Psoas muscle (tissue), 8 donors: Measurements from ENCODE around the gene SP7. TPM values are rescaled to one million over a fixed set of nuclear protein-coding genes. Genes with fewer than 3 reads are reported as not detected.

Experiments used
- ATAC-seq, 4 donors: fragments of 200-7000 bp; cut with Tn5 transposase; one replicate each; pipeline ENCODE4 v1.9.1; 2020; ENCODE audit warnings: moderate library complexity in 3 of 4, mild to moderate bottlenecking in 2 of 4
- DNase-seq, 2 donors: peaks; one replicate each; pipeline ENCODE4 v3.0.0-alpha.2; 2020
- H3K27ac ChIP-seq: fragments of 200-600 bp; one replicate; pipeline ENCODE4 v1.8.0; 2022
- H3K27me3 ChIP-seq, 3 donors: fragments of 200-600 bp in 1 of 3; one replicate each; pipeline versions ENCODE4 v1.6.1 to v1.8.0; 2013 to 2022; ENCODE audit warnings: low read length in 2 of 3, mild to moderate bottlenecking in 2 of 3, moderate library complexity in 1 of 3; ENCODE audit not compliant: insufficient read depth in 3 of 3
- H3K36me3 ChIP-seq, 2 donors: fragments of 200-600 bp in 1 of 2; one replicate each; pipeline versions ENCODE4 v1.6.1 to v1.8.0; 2013 to 2022; ENCODE audit warnings: low read depth in 1 of 2, mild to moderate bottlenecking in 1 of 2, moderate library complexity in 1 of 2; ENCODE audit not compliant: insufficient read depth in 1 of 2
- H3K4me1 ChIP-seq: fragments of 200-600 bp; one replicate; pipeline ENCODE4 v1.8.0; 2022
- H3K4me3 ChIP-seq: fragments of 200-600 bp; one replicate; pipeline ENCODE4 v1.8.0; 2022; ENCODE audit warnings: mild to moderate bottlenecking
- H3K9me3 ChIP-seq: fragments of 200-600 bp; one replicate; pipeline ENCODE4 v1.8.0; 2022
- WGBS, 3 donors: extraction: QIAGEN DNeasy Blood & Tissue Kit; methylation state at CpG; one replicate each; pipeline versions ENCODE4 v1.1.6 to v1.1.7; 2013; 5-methylcytosine and 5-hydroxymethylcytosine counted together
- intact Hi-C, 2 donors: fragments of 100-400 bp; cut with DNase I; formaldehyde crosslinking; loops; one replicate each; pipeline versions ENCODE4 v1.11.0 to v1.14.2; 2022
- polyA plus RNA-seq, 3 donors: library from polyadenylated mRNA; stranded (reverse); fragments of 200-250 nt; gene quantifications; one replicate each; pipeline ENCODE4 v1.2.3, GENCODE V29; 2013
- total RNA-seq, 4 donors: library from RNA; stranded (reverse); fragmentation: NEBNext Ultra II Directional in 2 of 4; extraction: Animal tissue kit (Norgen Biotek cat#: 25700) in 2 of 4; gene quantifications; one replicate each; pipeline versions ENCODE4 v1.2.1 to v1.2.4, GENCODE V29; 2021 to 2023
- TF ChIP-seq, protein P1 (sequence below): fragments of 200-600 bp; IDR thresholded peaks from one replicate; pipeline ENCODE4 v1.8.0; 2022; ENCODE audit warnings: antibody characterized with exemption
- donor health status: healthy with polysubstance abuse.
- donor health status: DM: no; HTN: no; CAD: no; lungs with moderate emphysema.
- donor health status: Bipolar disorder and iron deficiency.
- donor health status: healthy.
- donor health status: DM: yes; HTN: yes; CAD: no.
- donor health status: DM: no; HTN: no; CAD: no.
- donor health status: DM: no; HTN: no; CAD: no.
- donor health status: DM: yes; HTN: yes; CAD: no.

Gene SP7
- total and polyA plus RNA-seq, 7 donors: not detected

DNA sequence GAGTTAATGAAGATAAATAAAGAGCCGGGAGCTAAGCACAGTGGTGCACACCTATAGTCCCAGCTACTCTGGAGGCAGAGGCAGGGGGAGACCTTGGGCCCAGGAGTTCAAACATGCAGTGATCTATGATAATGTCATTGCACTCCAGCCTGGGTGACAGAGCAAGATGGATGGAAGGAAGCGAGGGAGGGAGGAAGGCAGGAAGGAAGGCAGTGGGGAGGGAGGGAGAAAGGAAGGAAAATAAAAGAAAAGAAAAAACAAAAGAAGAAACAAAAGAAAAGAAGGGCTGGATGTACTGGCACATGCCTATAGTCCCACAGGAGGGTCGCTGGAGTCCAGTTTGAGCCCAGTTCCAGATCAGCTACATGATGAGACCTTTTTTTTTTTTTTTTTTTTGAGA lies 19.0 kb upstream of the SP7 start:
- Histone ChIP-seq H3K9me3 (no peaks in the 10 kb centered on the region), H3K27ac (no peak overlapping the region), H3K4me1 (no peaks in the 10 kb centered on the region), H3K4me3 (no peak overlapping the region), H3K36me3 (no peaks in the 10 kb centered on the region), H3K27me3 (no peaks in the 10 kb centered on the region)
- DNase-seq: peak in 1 of 2 donors; percentile 26
- WGBS, 3 donors: 55 to 62% (median 59%) methylated on average over 3 of the region's 3 CpGs
- TF ChIP-seq, protein P1, sequence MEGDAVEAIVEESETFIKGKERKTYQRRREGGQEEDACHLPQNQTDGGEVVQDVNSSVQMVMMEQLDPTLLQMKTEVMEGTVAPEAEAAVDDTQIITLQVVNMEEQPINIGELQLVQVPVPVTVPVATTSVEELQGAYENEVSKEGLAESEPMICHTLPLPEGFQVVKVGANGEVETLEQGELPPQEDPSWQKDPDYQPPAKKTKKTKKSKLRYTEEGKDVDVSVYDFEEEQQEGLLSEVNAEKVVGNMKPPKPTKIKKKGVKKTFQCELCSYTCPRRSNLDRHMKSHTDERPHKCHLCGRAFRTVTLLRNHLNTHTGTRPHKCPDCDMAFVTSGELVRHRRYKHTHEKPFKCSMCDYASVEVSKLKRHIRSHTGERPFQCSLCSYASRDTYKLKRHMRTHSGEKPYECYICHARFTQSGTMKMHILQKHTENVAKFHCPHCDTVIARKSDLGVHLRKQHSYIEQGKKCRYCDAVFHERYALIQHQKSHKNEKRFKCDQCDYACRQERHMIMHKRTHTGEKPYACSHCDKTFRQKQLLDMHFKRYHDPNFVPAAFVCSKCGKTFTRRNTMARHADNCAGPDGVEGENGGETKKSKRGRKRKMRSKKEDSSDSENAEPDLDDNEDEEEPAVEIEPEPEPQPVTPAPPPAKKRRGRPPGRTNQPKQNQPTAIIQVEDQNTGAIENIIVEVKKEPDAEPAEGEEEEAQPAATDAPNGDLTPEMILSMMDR: no peak
- no peak for ATAC-seq
- intact Hi-C loops: no loop called here

DNA sequence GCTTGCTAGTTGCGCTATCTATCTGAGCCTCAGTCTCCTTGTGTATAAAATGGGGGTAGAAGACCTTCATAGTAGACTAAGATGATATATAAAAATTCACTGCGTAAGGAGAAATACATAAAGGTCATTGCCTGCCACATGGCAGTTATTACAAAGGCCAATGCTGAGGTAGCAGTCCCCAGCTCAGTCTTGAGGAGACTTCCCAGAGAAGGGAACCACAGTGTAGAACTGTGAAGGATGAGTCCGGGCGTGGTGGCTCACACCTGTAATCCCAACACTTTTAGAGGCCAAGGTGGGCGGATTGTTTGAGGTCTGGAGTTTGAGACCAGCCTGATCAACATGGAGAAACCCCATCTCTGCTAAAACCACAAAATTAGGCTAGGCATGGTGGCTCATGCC lies 17.1 kb upstream of the SP7 start:
- Histone ChIP-seq H3K4me3 (no peak overlapping the region), H3K36me3 (no peaks in the 10 kb centered on the region), H3K27ac (no peak overlapping the region), H3K4me1 (no peaks in the 10 kb centered on the region), H3K27me3 (no peaks in the 10 kb centered on the region), H3K9me3 (no peaks in the 10 kb centered on the region)
- DNase-seq: no peak
- 92 to 94% (median 93%) methylated on average over 5 of the region's 5 CpGs for WGBS, 3 donors
- no peak for ATAC-seq
- intact Hi-C loops: loop anchor here (2.0 to 5.0 kb wide), 3 partner anchors 68 to 156 kb away; partner anchors contain the start of gene NPFF (in 1 of the 2)
- TF ChIP-seq, protein P1: no peak

DNA sequence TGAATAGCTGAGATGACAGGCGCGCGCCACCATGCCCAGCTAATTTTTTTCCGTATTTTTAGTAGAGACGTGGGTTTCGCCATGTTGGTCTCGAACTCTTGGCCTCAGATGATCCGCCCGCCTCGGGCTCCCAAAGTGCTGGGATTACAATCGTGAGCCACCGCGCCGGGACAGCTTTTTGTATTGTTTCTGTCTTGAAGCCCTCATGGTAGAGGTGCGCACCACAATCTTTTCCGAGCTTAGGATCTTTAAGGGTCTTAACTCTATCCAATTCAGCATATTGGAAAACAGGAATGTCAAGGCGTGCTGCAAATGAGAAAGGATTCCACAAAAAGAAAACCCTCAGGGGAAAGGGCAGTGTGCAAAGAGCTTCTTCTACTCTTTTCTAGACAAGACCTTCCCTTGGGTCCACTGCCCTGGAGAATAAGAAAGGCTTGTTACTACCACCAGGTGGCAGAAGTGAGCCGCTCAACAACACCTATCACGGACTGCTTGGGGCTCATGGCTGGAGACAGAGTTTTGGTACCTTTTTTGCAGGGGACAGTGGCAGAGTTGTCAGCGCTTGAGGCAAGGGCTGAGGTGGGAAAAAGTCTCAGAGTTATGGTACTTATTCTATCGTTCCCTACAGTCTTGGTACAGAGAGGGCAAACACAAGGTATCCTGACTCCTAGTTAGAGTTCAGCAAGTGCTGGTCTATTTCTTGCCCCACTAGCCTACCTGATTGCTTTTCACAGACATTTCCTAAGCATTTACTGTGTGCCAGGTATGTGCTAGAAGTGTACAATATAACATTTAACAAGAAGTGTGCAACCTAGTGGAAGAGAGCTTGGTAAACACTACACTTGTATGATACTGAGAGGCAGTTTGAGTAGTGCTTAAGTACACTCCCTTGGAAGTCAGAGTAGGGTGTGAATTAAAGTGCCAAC lies 16.4 kb upstream of the SP7 start:
- ATAC-seq (peak; percentile 96 to 99 (median 98)), DNase-seq (peak; percentile 74 to 81)
- no peaks in the 10 kb centered on the region for H3K4me1 ChIP-seq
- TF ChIP-seq, protein P1: peak; percentile 92
- 59 to 65% (median 63%) methylated on average over 21 of the region's 21 CpGs for WGBS, 3 donors
- H3K9me3 ChIP-seq: no peaks in the 10 kb centered on the region
- no peaks in the 10 kb centered on the region for H3K36me3 ChIP-seq
- H3K27me3 ChIP-seq: no peaks in the 10 kb centered on the region
- no peak overlapping the region for H3K4me3 ChIP-seq
- H3K27ac ChIP-seq: no peak overlapping the region
- intact Hi-C loops: loop anchor here (1.0 to 5.0 kb wide), 4 partner anchors 68 to 156 kb away; partner anchors contain the start of gene NPFF (in 1 of the 2)

DNA sequence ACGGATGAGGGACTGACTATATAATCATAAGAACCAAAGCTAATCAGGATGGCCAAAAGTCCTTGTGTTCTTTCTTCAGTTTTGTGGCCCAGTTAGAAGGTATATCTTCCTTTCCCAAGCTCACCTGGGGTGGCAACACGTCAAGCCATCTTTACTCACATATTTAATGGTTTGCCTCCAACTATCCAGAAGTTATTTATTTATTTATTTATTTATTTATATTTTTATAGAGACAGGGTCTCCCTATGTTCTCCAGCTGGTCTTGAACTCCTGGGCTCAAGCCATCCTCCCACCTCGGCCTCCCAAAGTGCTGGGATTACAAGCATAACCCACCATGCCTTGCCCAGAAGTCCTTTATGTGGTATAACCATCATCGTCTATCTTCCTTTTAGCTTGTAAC lies 11.8 kb upstream of the SP7 start:
- no peaks in the 10 kb centered on the region for H3K36me3 ChIP-seq
- WGBS, 3 donors: 84 to 91% (median 89%) methylated on average over 4 of the region's 4 CpGs
- TF ChIP-seq, protein P1: no peak
- intact Hi-C loops: loop anchor here in 1 of 2 donors (10.0 kb wide), 1 partner anchor 327 kb away; the partner anchor contains the start of gene ATP5MC2
- no peak overlapping the region for H3K27ac ChIP-seq
- H3K9me3 ChIP-seq: no peaks in the 10 kb centered on the region
- H3K4me1 ChIP-seq: peaks cover 4% of the 10 kb centered on the region
- DNase-seq (no peak), ATAC-seq (no peak)
- H3K27me3 ChIP-seq: no peaks in the 10 kb centered on the region
- H3K4me3 ChIP-seq: no peak overlapping the region
